H9 (cell line): ENCODE results near the gene NRG2. TPM values are rescaled to one million over a fixed set of nuclear protein-coding genes. Genes with fewer than 3 reads are reported as not detected.

Experiments
- DNase-seq: peaks from one replicate; pipeline ENCODE4 v3.0.0-alpha.2; 2017
- H2AFZ ChIP-seq: one replicate; pipeline ENCODE4 v1.6.1; 2013; ENCODE audit warnings: mild to moderate bottlenecking, low read length, control low read depth, moderate library complexity
- H2AK5ac ChIP-seq: 2 replicates; pipeline ENCODE4 v1.6.1; 2013; ENCODE audit warnings: low read length, control low read depth, mixed read lengths; ENCODE audit not compliant: insufficient read length
- H2BK120ac ChIP-seq: one replicate; pipeline ENCODE4 v1.6.1; 2013; ENCODE audit warnings: low read depth, mild to moderate bottlenecking, low read length, control low read depth, inconsistent platforms; ENCODE audit not compliant: poor library complexity, severe bottlenecking
- H2BK12ac ChIP-seq: 2 replicates; pipeline ENCODE4 v1.6.1; 2013; ENCODE audit warnings: low read length, control low read depth, mixed read lengths, low read depth; ENCODE audit not compliant: insufficient read length
- H2BK15ac ChIP-seq: 2 replicates; pipeline ENCODE4 v1.6.1; 2013; ENCODE audit warnings: low read depth, low read length, control low read depth
- H2BK20ac ChIP-seq: one replicate; pipeline ENCODE4 v1.6.1; 2013; ENCODE audit warnings: low read depth, mild to moderate bottlenecking, low read length, control low read depth, inconsistent platforms; ENCODE audit not compliant: poor library complexity, severe bottlenecking
- H2BK5ac ChIP-seq: 2 replicates; pipeline ENCODE4 v1.6.1; 2013; ENCODE audit warnings: low read length, control low read depth, mixed read lengths; ENCODE audit not compliant: insufficient read length
- H3K14ac ChIP-seq: 2 replicates; pipeline ENCODE4 v1.6.1; 2013; ENCODE audit warnings: low read length, control low read depth; ENCODE audit not compliant: insufficient read depth
- H3K18ac ChIP-seq: 2 replicates; pipeline ENCODE4 v1.6.1; 2013; ENCODE audit warnings: low read depth, mild to moderate bottlenecking, mixed read lengths, low read length, control low read depth; ENCODE audit not compliant: insufficient read length
- H3K23ac ChIP-seq: 2 replicates; pipeline ENCODE4 v1.6.1; 2013; ENCODE audit warnings: low read length, control low read depth, mixed read lengths, low read depth; ENCODE audit not compliant: insufficient read length
- H3K23me2 ChIP-seq: 2 replicates; pipeline ENCODE4 v1.6.1; 2013; ENCODE audit warnings: low read depth, mild to moderate bottlenecking, mixed read lengths, low read length, control low read depth; ENCODE audit not compliant: insufficient read length, poor library complexity, severe bottlenecking
- H3K27ac ChIP-seq: 2 replicates; pipeline ENCODE4 v1.5.1; 2013; ENCODE audit warnings: low read length, control low read depth, mixed read lengths, low read depth; ENCODE audit not compliant: insufficient read length
- H3K27me3 ChIP-seq: 2 replicates; pipeline ENCODE4 v1.6.1; 2013; ENCODE audit warnings: low read length, control low read depth, inconsistent platforms; ENCODE audit not compliant: insufficient read depth
- H3K4ac ChIP-seq: 2 replicates; pipeline ENCODE4 v1.6.1; 2013; ENCODE audit warnings: low read depth, mild to moderate bottlenecking, control low read depth, inconsistent platforms, low read length, moderate library complexity
- H3K4me1 ChIP-seq: 2 replicates; pipeline ENCODE4 v1.6.1; 2013; ENCODE audit warnings: low read length, control low read depth, inconsistent platforms; ENCODE audit not compliant: insufficient read depth
- H3K4me2 ChIP-seq: 2 replicates; pipeline ENCODE4 v1.6.1; 2013; ENCODE audit warnings: low read length, control low read depth, mixed read lengths; ENCODE audit not compliant: insufficient read length, insufficient read depth
- H3K56ac ChIP-seq: 2 replicates; pipeline ENCODE4 v1.6.1; 2013; ENCODE audit warnings: low read depth, mild to moderate bottlenecking, mixed read lengths, low read length, control low read depth; ENCODE audit not compliant: insufficient read length
- H3K79me1 ChIP-seq: 2 replicates; pipeline ENCODE4 v1.6.1; 2013; ENCODE audit warnings: low read depth, mild to moderate bottlenecking, moderate library complexity, low read length, control low read depth, inconsistent platforms; ENCODE audit not compliant: insufficient read depth, poor library complexity, severe bottlenecking
- H3K79me2 ChIP-seq: 2 replicates; pipeline ENCODE4 v1.6.1; 2013; ENCODE audit warnings: low read length, control low read depth, inconsistent platforms; ENCODE audit not compliant: insufficient read depth
- H3K9ac ChIP-seq: 2 replicates; pipeline ENCODE4 v1.6.1; 2013; ENCODE audit warnings: low read length, control low read depth, mixed read lengths; ENCODE audit not compliant: insufficient read length; ENCODE audit errors: extremely low read depth
- H3K9me3 ChIP-seq: one replicate; pipeline ENCODE4 v1.6.1; 2013; ENCODE audit warnings: low read depth, low read length, inconsistent platforms; ENCODE audit not compliant: control insufficient read depth
- H3T11ph ChIP-seq: one replicate; pipeline ENCODE4 v1.6.1; 2013; ENCODE audit warnings: mild to moderate bottlenecking, low read length, control low read depth, inconsistent platforms
- H4K20me1 ChIP-seq: one replicate; pipeline ENCODE4 v1.6.1; 2013; ENCODE audit not compliant: control insufficient read depth, insufficient read length, insufficient read depth
- H4K5ac ChIP-seq: 2 replicates; pipeline ENCODE4 v1.6.1; 2013; ENCODE audit warnings: low read depth, mild to moderate bottlenecking, mixed read lengths, low read length, control low read depth; ENCODE audit not compliant: insufficient read length
- H4K8ac ChIP-seq: replicated peaks from 2 replicates; pipeline ENCODE4 v1.6.1; 2013; ENCODE audit warnings: low read length, control low read depth, mixed read lengths, low read depth; ENCODE audit not compliant: insufficient read length
- H4K91ac ChIP-seq: 2 replicates; pipeline ENCODE4 v1.6.1; 2013; ENCODE audit warnings: low read depth, mild to moderate bottlenecking, moderate library complexity, mixed read lengths, low read length, control low read depth; ENCODE audit not compliant: insufficient read length
- H3K27ac Mint-ChIP-seq, 3 experiments: 2 replicates in 2 of 3; 3 replicates in 1 of 3; pipeline ENCODE4 v1.8.0; 2020 to 2021; ENCODE audit warnings: mixed read lengths in 3 of 3, mild to moderate bottlenecking in 1 of 3, moderate library complexity in 1 of 3
- H3K27me3 Mint-ChIP-seq: 2 replicates; pipeline ENCODE4 v1.8.0; 2021; ENCODE audit warnings: low read depth, mild to moderate bottlenecking, moderate library complexity, mixed read lengths
- H3K36me3 Mint-ChIP-seq, 3 experiments: 2 replicates in 2 of 3; 3 replicates in 1 of 3; pipeline ENCODE4 v1.8.0; 2020 to 2021; ENCODE audit warnings: low read depth in 3 of 3, mixed read lengths in 3 of 3; ENCODE audit not compliant: insufficient read depth in 1 of 3
- H3K4me1 Mint-ChIP-seq, 2 experiments: 2 replicates each; pipeline ENCODE4 v1.8.0; 2020; ENCODE audit warnings: mixed read lengths in 2 of 2
- H3K4me3 Mint-ChIP-seq, 2 experiments: 2 replicates in 1 of 2; 3 replicates in 1 of 2; pipeline ENCODE4 v1.8.0; 2020 to 2021; ENCODE audit warnings: mild to moderate bottlenecking in 2 of 2, mixed read lengths in 2 of 2, moderate library complexity in 1 of 2
- H3K9me3 Mint-ChIP-seq, 2 experiments: 2 replicates in 1 of 2; 3 replicates in 1 of 2; pipeline ENCODE4 v1.8.0; 2020; ENCODE audit warnings: mild to moderate bottlenecking in 2 of 2, mixed read lengths in 2 of 2, moderate library complexity in 1 of 2
- WGBS: extraction: QIAGEN DNeasy Blood & Tissue Kit; methylation state at CpG from one replicate; pipeline ENCODE4 v1.1.7; 2013; ENCODE audit warnings: missing lambda C conversion rate, low lambda C conversion rate, mixed read lengths; ENCODE audit not compliant: insufficient read length; ENCODE audit errors: extremely low coverage; 5-methylcytosine and 5-hydroxymethylcytosine counted together
- total RNA-seq: library from RNA; stranded (reverse); gene quantifications from 2 replicates; pipeline ENCODE4 v1.2.1, GENCODE V29; 2021
- TF ChIP-seq, protein P1 (sequence below): fragments of 200-600 bp; sonication (generic); conservative IDR thresholded peaks from 3 replicates; pipeline ENCODE4 v1.8.0; 2021; ENCODE audit warnings: antibody characterized with exemption, mild to moderate bottlenecking

The NRG2 gene
- total RNA-seq, 1 experiment from 2014 or later, result not detected

DNA sequence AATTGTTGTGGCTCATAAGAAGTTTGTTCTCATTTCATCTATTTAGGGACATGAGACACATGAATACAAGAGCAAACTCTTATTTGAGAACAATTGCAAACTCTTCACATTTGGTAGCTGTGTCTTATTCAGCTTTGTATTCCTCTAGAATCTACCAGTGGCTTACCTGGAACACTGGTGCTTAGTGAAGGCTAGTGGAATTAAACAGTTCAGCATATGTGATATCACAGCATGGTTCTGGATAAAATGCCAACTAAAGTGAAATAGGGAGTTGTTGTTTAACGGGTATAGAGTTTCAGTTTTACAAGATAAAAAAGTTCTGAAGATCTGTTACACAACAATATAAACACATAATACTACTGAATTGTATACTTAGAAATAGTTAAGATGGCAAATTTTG is 48.9 kb downstream of the NRG2 start:
- Mint-ChIP-seq H3K4me1 (no peaks in the 10 kb centered on the region; a peak in 1 of 4 replicates), H3K27me3 (peaks cover 32% of the 10 kb centered on the region), H3K27ac (no peak overlapping the region), H3K9me3 (no peaks in the 10 kb centered on the region), H3K36me3 (no peaks in the 10 kb centered on the region), H3K4me3 (no peak overlapping the region)
- Histone ChIP-seq H4K8ac (no peak overlapping the region), H3K4me1 (no peaks in the 10 kb centered on the region), H2BK5ac (no peak overlapping the region), H3K27me3 (no peaks in the 10 kb centered on the region), H3T11ph (no peak overlapping the region), H2BK120ac (no peak overlapping the region), H4K20me1 (no peaks in the 10 kb centered on the region), H3K9me3 (no peaks in the 10 kb centered on the region), H2AK5ac (no peak overlapping the region), H2BK12ac (no peak overlapping the region), H4K91ac (no peak overlapping the region), H3K23me2 (no peaks in the 10 kb centered on the region), H3K79me2 (no peaks in the 10 kb centered on the region), H3K9ac (no peak overlapping the region), H3K27ac (no peak overlapping the region), H2BK15ac (no peak overlapping the region), H3K4ac (no peak overlapping the region), H4K5ac (no peak overlapping the region), H3K14ac (no peak overlapping the region), H2BK20ac (no peak overlapping the region), H3K4me2 (no peak overlapping the region), H3K56ac (no peak overlapping the region), H2AFZ (no peak overlapping the region), H3K18ac (no peak overlapping the region), H3K23ac (no peak overlapping the region), H3K79me1 (no peaks in the 10 kb centered on the region)
- TF ChIP-seq, protein P1, sequence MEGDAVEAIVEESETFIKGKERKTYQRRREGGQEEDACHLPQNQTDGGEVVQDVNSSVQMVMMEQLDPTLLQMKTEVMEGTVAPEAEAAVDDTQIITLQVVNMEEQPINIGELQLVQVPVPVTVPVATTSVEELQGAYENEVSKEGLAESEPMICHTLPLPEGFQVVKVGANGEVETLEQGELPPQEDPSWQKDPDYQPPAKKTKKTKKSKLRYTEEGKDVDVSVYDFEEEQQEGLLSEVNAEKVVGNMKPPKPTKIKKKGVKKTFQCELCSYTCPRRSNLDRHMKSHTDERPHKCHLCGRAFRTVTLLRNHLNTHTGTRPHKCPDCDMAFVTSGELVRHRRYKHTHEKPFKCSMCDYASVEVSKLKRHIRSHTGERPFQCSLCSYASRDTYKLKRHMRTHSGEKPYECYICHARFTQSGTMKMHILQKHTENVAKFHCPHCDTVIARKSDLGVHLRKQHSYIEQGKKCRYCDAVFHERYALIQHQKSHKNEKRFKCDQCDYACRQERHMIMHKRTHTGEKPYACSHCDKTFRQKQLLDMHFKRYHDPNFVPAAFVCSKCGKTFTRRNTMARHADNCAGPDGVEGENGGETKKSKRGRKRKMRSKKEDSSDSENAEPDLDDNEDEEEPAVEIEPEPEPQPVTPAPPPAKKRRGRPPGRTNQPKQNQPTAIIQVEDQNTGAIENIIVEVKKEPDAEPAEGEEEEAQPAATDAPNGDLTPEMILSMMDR, result no peak
- no CpG with 5 or more reads among the region's 1 CpG for WGBS
- no peak for DNase-seq
